ENCODE results near the gene MORN1. TPM values are rescaled to one million over a fixed set of nuclear protein-coding genes. Genes with fewer than 3 reads are reported as not detected.

The MORN1 gene
- total RNA-seq, 1 donor from 2014 or later = 5.0 TPM

DNA sequence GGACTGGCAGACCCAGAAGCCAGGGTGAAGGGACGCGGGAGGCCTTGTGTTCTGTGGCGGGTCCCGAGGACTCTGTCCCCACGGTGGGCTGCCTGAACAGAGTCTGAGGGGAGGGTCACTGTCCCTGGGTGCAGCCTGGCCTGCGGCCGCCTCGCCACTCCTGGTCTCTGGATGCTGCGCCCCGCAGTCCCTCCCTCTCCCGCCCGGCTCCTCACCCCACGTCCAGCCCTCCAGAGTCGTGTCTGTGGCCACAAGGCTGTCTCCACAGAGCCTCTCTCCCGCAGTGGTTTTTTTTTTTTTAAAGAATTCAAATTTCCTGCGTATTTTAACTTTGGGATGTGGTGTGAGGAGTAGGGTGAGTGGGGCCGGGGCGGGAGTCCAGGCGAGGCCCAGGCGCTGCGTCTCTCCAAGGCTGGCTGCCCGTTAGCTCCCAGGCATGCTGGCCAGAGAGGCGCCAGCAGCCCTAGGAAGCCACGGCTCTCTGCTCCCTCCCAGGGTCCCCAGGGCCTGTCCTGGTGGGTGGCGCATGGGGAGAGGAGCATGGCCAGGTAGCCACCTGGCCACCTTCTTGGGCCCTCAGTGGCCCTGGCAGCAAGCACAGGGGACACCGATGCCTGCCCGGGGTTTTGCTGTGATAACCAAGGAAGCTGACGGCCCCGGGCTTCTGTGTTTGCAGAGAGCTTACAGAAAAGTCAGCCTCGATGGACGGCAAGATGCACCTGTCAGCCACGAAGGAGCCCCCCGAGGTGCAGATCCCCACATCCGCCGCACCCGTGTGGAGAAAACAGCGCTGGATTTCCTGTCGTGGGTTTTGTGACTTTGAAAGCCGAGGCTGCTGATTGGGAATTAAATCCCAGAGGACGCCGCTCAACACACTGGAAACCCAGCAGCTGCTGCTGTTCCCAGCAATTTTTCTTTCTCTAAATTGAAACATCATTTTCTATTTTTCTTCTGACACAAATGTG is 72.8 kb downstream of the MORN1 start:
- DNase-seq (no peak), ATAC-seq (ENCODE audit: poor library complexity) (no peak)
- intact Hi-C loops (cut with DNase I) = loop anchor here (5.0 kb wide), 1 partner anchor 86 kb away; no protein-coding TSS in a partner anchor

DNA sequence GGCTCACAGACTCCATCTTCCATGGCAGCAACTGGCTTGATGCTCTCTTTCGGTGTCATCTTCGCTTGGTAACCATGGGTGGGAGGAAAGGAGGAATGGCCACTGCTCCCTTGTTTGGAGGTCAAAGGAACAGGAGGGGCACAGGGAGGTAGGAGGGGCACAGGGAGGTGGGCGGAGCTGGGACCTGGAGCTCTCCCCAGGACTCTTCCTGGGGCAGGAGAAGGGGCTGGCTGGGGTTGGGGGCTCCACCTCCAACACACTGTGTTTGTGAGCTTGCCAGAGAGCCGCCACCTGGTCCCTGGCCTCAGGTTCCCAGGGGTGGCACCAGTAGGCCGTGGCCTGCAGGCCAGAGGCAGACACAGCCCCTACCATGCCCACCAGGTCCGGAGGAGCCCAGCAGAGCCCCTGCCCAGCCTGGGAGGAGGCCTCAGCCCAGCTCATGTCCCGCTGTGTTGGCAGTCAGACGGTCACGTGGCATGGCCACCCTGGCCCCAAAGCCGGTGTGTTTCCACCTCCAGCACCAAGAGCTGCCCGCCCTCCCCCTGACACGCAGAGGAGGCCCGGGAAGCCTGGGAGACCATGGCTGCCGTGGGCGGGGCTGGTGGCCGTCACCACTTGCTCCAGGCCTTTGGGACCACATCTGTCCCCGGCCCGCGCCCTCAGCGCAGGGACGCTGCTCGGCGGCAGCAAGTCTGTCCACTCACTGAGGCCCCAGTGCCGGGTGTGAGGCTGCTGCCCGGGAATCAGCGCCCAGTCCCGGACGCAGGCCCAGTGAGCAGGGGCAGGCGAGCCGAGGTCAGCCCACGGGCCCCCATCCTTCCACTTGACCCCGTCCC is 73.9 kb downstream of the MORN1 start:
- DNase-seq (no peak), ATAC-seq (ENCODE audit: poor library complexity) (no peak)
- intact Hi-C loops (cut with DNase I) = loop anchor here (5.0 kb wide), 1 partner anchor 85 kb away; no protein-coding TSS in a partner anchor

DNA sequence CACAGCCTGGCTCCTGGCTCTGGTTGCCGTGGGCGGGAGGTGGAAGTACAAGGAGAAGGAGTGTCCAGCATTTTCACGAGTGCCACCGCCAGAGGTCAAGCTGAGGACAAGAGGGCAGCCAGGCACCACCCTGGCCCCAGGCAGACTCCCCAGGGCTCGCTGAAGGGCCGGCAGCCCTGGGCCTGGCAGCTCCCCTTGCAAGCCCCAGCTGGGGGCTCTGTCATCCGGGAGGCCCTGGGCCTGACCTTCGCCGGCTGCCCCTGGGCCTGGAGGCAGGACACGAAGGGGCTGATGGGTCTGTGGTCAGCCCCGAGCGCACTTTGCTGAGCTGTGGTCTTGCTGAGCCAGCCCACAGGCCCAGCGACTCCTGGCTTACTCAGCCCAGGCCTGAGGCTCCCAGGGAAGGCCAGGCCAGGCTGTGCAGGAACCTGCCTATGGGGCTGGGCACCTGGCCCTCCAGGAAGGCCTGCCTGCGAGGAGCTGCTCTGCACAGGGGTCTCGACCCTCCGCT is 74.8 kb downstream of the MORN1 start:
- ATAC-seq (ENCODE audit: poor library complexity) (no peak), DNase-seq (no peak)
- intact Hi-C loops (cut with DNase I) = loop anchor here (5.0 kb wide), 1 partner anchor 84 kb away; no protein-coding TSS in a partner anchor

DNA sequence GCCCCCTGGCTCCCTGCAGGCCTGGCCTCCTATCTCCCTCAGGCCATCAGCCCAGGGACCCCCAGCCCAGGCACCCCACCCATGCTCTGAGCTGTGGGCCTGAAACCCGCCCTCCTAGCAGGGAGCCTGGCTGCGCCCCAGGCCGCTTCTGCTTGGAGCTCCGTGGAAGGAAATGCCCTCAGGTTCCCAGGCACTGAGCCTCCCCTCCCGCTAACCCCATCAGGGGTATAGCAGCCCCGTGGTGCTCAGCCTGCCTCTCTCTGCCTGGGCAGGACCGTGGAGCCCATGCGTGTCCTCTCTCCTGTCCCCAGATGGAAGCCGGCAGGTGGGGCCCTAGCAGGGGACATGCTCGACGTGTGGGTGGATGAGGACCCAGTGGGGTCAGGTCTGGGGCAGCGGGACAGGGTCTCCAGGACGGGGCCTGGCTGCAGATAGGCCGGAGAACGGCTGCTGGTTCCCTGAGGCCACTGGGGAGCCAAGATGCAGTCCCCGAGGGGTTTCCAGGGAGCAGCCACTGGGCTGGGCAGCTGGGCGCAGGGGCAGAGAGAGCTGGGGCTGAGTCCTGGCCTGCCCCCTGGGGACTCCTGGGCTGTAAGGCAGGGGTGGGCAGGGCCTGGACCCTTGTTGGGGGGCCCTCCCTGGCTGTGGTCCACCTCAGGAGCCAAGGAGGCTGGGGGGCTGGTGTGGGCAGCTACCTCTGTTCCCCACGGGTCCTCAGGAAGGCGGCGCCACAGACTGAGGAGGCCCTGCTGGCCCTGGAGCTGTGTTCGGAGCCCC is 75.5 kb downstream of the MORN1 start:
- intact Hi-C loops (cut with DNase I) = loop anchor here (2.0 to 5.0 kb wide), 2 partner anchors 84 to 111 kb away; no protein-coding TSS in a partner anchor
- no peak for ATAC-seq (ENCODE audit: poor library complexity)
- no peak for DNase-seq

DNA sequence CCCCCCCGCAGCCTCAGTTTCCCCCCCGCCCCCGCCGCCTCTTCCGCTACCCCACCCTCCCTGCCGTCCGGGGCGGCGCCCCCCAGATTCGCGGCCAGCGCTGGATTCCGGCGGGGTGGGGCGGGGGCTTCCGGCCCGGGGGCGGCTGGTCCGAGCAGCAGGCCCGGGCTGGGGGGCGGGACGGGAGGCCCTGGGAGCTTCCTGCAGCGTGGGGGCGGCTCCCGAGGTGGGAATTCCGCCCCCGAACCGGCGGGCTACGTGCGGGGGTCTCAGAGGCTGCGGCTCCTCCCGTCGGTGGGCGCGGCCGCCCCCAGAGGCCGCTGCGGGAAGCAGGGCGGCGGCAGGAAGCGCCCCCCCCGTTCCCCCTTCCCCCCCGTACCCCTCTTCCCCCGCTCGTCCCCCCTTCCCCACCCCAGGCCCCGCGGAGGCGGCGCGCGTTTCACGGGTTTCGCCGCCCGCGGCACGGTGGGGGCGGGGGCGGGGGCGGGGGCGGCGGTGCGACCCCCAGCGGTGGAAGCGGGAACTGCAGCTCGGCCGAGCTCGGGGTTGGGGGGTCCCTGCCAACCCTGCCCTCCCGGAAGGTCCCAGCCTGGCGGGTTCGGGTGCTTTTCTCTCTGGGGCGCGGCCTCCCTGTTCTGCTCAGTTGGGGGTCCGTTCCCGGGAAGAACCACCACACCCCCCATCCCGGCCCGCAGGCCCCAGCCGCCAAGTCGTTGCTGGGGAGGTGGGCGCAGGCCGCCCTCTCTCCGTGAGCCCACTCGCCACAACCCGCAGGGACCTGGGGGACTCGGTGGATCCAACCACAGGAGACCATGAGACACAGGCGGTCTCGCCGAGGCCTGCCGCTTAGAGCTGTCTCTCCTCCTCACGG is 76.3 kb downstream of the MORN1 start:
- DNase-seq (peak; percentile 81), ATAC-seq (ENCODE audit: poor library complexity) (peak; percentile 48)
- intact Hi-C loops (cut with DNase I) = loop anchor here (2.0 to 5.0 kb wide), 2 partner anchors 83 to 110 kb away; no protein-coding TSS in a partner anchor

DNA sequence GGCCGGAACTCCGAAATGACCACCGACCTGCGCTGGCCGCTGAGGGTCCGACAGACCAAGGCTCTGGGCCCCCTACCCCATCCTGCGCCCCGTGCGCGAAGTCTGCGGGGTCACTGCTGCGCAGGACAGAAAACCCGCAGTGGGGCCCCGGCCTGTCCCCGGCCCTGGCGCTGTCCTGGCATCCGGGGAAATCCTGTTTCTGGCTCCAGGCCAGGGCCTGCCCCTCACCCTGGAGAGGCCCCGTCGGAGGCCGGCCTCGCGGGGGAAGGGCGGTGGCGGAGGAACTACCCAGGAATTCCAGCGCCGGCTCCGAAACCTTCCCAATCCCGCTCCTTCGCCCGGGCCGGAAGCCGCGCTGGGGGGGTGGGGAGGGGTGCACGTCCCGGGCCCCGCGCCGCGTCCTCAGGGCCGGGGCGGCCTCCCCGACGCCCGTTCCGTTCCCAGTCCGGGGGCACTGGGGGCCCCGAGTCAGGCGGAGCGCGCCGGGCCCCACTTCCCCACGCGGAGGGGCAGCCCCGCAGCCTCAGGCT is 77.0 kb downstream of the MORN1 start:
- ATAC-seq (ENCODE audit: poor library complexity) (peak; percentile 21), DNase-seq (peak; percentile 79)
- intact Hi-C loops (cut with DNase I) = loop anchor here (2.0 kb wide), 1 partner anchor 110 kb away; no protein-coding TSS in a partner anchor

DNA sequence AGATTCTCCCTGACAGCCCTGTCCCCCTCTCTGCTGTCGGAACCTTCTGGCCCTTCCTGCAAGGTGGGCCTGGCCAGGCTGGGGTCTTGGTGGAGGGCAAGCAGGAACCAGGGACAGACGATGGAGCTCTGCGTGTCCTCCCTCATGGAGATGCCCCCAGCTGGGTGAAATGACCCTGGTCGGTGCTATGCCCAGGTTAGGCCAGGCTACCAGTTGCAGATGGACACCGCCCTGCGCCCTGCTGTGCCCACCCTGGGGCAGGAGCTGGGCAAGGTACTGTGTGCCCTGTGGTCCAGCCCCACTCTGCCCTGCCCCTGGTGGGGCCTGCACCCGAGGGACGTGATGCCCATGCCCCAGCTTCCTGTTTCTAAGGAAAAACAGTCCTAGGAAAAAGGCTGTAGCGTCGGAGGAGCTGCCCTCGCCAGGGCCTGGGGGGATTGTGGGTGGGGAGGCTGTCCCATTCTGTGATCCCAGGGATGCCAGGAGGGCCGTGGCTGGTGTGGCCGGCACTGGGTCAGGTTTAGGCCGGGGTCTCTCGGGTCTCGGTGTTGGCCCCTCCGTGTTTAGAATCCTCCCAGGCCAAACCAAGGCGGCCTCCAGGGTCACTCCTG is 77.6 kb downstream of the MORN1 start:
- ATAC-seq (ENCODE audit: poor library complexity) (no peak), DNase-seq (no peak)
- intact Hi-C loops (cut with DNase I) = loop anchor here (2.0 kb wide), 1 partner anchor 109 kb away; no protein-coding TSS in a partner anchor

DNA sequence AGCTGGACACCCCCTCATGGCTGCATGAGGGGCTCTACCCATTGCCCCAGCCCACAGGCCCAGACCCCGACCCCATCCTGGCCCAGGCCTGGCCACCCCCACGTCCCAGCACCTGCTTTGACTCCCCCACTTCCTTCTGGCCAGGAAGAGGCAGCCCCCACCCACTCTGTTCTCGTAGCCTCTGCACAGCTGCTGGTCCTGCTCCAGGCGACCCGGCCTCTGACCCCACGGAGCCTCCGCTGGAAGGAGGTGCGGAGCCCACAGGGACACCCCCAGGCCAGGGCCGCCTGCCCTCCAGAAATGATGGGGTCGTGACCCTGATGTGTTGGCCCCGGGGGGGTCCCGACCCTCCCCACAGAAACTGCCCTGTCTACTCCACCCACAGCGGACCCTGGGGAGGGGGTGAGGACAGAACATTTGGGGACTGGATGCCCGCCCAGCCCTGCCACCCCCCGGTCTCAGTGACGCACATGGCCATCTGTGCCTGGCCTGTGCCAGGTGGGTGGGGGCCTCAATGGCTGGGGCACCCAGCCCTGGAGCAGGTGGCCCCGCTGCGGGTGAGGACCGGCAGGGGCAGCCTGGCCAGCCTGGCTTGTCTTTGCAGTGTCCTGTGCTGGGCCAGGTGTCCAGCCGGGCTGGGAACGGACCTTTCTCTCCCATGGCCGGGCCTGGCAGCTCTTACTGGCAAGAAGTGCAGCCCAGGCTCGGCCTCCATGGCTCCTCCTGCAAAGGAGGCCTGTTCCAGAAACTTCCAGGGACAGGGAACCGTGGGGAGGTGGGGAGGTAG is 78.6 kb downstream of the MORN1 start:
- ATAC-seq (ENCODE audit: poor library complexity) = no peak

DNA sequence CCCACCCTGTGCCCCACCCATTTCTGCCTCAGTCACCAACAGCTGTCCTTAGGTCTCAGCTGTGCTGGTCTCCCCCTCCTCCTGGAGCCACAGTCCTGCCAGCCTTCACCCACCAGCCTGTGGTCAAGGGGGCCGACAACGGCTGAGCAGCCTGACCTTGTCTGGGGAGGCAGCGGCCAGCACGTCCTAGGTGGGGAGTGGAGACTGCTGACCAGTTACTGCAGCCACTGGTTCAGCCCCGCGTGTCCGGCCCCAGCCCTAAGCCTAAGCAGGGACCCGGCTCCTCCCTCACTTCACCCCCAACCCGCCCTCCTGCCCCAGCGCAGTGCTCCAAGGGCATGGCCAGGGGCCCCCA is 79.2 kb downstream of the MORN1 start:
- intact Hi-C loops (cut with DNase I) = no loop called here
- ATAC-seq (ENCODE audit: poor library complexity) = no peak

More for the DNA sequence above, 78.6 kb downstream of the MORN1 start:
- intact Hi-C loops (cut with DNase I) = no loop called here
- DNase-seq = no peak

DNA sequence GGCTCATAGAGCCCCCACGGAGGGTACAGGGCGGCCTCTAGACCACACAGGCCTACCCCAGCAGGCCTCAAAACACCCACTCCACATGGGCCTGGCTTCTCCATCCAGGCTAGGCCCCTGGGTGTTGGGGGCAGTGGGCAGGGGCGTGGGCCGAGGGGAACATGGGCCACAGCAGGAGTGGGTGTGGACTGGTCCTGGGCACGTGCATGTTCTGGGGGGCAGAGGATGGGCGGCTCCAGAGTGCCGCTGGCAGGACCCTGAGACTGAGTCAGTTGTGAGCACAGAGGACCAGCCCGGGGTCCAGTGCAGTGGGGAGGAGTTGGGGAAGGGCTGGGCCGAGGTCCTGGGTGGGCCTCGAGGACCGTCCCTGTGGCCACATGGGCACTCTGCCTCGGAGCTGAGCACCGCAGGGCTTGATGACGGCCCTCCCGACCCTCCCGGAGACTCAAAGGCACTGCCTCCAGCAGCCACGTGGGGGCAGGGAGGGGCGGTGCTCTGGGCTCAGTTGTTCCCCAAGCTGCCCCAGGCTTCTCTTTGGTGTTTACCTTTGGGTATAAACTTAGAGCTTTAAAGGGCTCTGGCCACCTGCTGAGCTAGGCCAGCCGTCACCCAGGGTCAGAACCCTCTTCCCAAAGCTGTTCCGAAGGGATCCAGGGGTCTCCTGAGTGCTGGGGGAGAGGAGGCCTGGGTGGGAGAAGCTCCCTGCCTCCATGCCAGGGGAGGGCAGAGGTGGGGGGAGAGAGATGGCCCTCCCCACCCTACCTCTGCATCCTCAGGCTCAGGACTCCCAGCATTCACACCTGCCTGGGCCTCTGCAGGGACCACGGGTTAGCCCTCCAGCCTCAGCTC is 79.9 kb downstream of the MORN1 start:
- ATAC-seq (ENCODE audit: poor library complexity) (peak; percentile 23), DNase-seq (peak; percentile 80)
- intact Hi-C loops (cut with DNase I) = no loop called here

More for the DNA sequence above, 79.2 kb downstream of the MORN1 start:
- no peak for DNase-seq

DNA sequence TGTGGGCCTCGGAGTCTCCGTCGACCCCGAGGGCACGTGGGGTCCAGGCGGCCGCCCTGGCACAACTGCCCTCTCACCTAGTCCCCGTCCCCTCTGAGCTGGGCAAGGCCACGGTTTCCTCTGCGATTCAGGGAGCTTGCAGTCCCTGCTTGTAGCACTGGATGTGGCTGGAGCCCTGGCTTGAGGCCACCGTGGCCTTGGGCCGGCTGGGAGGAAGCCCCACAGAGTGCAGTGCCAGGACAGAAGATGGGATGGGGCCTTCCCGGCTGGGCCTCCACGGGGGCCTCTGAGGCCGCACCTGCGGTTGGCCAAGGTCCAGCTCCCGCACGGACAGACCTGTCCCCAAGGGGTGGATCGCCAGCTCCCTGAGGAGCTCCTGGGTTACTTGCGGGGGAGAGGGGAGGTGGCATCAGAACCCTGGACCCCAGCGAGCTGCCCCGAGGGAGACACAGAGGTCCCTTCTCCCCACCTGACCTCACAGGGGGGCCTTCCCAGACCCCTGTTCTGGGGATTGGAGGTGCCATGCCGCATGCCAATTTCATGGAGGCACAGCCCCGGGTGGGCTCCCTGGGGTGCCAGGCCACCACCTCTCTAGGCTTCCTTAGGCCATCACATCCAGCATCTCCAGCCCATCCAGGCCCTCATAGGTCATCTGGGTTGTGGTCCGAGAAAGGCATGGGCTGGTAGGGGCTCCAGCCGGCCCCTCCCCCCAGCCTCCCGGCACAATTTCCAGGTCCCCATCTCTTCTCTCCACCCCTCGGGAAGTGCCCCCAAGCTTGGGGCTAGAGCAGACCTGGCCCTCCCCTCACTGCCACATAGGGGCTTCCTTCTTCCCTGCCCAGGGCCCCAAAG is 80.8 kb downstream of the MORN1 start:
- peak; percentile 72 for DNase-seq
- ATAC-seq (ENCODE audit: poor library complexity) = no peak
- intact Hi-C loops (cut with DNase I) = no loop called here

DNA sequence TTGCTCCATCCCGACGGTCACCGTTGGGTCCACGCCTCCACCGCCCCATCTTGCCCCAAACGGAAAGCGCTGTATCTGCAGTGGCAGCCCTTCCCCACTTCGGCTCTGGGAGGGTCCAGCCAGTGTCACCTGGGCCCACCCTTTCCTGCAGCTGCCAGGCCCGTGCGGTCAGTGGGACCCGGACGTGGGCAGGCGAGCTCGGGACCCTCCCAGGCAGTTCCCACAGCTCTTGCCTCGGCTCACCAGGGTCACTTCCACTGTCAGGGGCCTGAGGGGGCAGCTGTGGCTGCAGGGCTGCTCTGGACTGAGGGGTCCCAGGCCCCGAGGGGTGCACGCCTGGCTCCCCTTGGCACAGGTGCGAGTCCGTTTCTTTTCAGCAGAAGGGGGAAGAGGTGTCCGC is 82.5 kb downstream of the MORN1 start:
- DNase-seq (no peak), ATAC-seq (ENCODE audit: poor library complexity) (no peak)
- intact Hi-C loops (cut with DNase I) = no loop called here

DNA sequence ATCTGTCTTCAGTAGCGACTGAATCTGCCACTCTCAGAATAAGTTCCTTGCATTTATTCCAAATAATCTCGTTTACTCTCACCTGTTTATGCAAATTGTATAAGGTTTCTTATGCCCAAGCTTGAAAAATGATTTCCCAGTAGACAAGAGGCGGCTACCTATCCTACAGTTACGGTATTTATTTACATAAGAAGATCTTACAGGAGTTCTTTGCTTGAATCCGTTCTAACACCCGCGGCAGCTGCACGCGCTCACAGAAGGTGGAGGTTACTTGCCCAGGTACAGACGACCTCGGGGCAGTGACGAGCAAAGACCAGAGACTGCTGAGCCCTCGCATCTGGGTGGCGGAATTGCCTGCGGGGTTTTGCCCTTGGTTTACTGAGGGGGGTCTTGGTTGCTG is 83.4 kb downstream of the MORN1 start:
- no peak for ATAC-seq (ENCODE audit: poor library complexity)
- intact Hi-C loops (cut with DNase I) = no loop called here

DNA sequence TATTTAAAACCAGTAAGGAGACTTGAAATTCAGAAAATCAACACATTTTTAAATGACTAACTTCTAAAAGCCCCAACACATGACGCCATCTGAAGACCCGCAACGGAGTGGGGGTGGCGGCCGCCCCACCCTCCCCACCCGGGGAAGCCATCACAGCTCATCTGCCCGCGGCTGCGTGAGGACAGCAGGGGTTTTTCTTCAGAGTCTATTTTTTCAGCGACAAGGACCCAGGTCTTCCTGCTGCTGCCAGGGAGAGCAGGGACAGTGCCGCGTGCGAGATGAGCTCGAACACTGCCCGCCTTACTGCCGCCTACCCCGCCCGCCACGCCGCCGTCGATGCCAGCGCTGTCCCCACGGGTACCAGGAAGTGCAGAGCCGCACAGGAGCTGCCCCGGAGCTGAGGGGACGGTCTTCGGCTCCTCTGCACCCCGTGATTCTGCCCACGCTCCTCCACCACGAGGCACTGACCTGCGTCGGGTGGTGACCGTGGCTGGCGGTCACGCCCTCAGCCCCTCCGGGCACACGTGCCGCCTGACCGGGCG is 84.2 kb downstream of the MORN1 start:
- no peak for DNase-seq
- ATAC-seq (ENCODE audit: poor library complexity) = no peak
- intact Hi-C loops (cut with DNase I) = no loop called here

More for the DNA sequence above, 83.4 kb downstream of the MORN1 start:
- no peak for DNase-seq

All from Right ventricle myocardium superior (tissue), 1 donor.